Activated CD4-positive, alpha-beta T cell treated with anti-CD3 and anti-CD28 coated beads, Interleukin-2, amount 50 U/mL, for 24 hours (primary cell): ENCODE data around the gene RASL10A.

ENCODE experiments used
- DNase-seq, 2 donors: peaks; one replicate each; pipeline ENCODE4 v3.0.0-alpha.2; 2020; ENCODE audit warnings: low read depth in 1 of 2, low spot score in 1 of 2

RASL10A gene

DNA sequence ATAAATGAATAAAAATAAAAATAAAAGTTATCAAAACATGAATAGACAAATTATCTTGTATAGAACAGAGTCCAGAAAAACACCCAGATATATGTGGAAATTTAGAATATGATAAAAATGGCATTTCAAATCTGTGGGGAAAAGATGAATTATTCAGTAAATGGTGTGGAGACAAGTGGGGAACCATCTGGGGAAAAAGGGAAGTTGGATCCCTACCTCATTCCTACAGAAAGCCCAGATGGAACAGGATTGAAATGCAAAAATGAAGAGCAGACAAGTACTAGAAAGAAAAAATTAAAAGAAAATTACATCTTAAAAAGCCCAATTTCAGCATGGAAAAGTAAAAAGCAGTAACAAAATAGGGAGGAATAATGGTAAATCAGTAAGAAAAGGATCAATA lies 8.1 kb upstream of the RASL10A start:
- DNase-seq, result no peak

DNA sequence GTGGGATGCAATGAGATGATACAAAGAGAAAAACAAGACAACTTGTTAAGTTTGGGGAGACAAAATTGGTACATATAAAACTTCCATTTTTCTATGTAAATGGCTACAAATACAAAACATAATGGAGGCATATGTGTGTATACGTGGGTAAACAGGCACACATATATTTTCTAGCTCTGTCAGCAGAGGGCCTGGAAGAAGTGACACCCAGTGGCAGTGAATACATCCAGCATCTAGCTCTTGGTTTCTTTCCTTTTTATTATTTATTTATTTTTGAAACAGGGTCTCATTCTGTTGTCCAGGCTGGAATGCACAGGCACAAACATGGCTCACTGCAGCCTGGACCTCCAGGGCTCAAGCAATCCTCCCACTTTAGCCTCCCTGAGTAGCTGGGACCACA lies 5.0 kb upstream of the RASL10A start:
- DNase-seq, result no peak

GRCh38 chr22:29319072-29319471 lies 3.6 kb upstream of the RASL10A start:
- no peak for DNase-seq

DNA sequence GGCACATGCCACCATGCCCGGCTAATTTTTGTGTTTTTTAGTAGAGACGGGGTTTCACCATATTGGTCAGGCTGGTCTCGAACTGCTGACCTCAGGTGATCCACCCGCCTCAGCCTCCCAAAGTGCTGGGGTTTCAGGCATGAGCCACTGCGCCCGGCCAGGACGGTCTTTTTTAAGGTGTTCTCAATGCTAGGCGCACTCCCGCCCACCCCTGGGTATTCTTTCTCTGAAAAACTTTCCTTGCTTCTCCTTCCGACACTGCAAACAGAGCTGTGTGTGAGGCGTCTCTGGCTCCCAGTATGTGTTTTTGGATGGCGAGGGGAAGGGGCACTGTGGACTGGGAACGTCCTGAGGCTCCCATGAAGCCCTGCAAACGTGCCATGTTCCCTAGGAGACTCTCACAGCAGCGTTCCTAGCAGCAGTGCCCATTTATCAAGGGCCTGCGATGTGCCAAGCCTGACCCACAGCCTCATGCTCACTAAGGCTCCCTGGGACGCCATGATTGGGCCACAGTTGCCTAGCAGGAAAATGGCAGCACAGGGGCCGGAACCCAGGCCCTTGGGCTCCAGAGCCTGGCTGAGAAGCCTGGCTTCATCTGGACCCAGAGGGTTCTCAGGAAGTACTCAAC lies 2.4 kb upstream of the RASL10A start:
- no peak for DNase-seq

- DNase-seq, result no peak
Measured at GRCh38 chr22:29316141-29316828, 788 bp upstream of the RASL10A start.

GRCh38 chr22:29314537-29315285 lies 786 bp downstream of the RASL10A start:
- DNase-seq, result no peak

DNA sequence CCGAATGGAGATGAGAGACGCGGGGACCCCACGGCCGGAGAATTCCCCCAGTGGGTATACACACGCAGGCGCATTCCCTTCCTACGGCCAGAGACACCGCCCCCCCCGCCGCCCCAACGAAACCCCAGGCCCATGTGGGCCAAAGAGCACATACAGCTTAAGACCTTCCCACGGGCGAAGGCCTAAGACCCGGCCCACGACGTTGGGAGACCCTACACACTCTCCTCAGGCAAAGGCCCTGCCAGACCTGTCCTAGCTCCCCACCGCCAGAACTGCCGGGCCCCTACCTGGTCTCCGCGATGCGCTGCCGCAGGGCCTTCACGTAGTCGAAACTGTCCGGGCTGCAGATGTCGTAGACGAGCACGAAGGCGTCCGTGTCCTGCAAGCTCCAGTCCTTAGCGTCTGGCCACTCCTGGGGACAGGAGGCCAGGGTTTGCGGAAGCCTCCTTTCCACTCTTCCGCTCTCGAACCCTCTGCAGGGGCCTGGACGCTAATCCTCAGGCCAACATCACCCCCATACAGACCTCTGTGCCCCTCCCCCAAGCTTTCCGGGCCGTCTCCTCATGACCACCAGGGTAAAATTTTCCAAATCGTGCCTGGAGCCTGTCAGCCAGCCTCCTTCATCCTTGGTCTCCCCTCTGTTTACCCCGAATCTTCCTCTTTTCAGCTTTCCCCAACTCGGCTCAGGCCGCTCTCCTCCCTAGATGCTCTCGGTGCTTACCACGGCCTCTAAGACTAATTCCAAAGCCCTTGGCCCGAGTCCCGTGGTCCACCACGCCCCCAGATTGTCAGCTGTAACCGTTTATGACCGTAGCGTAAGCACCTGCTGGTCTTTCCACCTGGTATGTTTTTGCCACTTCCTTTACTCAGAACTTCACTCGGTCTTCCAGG lies 1.7 kb downstream of the RASL10A start:
- no peak for DNase-seq

- DNase-seq, result no peak
Measured at GRCh38 chr22:29313126-29313575, 2.3 kb downstream of the RASL10A start.

DNA sequence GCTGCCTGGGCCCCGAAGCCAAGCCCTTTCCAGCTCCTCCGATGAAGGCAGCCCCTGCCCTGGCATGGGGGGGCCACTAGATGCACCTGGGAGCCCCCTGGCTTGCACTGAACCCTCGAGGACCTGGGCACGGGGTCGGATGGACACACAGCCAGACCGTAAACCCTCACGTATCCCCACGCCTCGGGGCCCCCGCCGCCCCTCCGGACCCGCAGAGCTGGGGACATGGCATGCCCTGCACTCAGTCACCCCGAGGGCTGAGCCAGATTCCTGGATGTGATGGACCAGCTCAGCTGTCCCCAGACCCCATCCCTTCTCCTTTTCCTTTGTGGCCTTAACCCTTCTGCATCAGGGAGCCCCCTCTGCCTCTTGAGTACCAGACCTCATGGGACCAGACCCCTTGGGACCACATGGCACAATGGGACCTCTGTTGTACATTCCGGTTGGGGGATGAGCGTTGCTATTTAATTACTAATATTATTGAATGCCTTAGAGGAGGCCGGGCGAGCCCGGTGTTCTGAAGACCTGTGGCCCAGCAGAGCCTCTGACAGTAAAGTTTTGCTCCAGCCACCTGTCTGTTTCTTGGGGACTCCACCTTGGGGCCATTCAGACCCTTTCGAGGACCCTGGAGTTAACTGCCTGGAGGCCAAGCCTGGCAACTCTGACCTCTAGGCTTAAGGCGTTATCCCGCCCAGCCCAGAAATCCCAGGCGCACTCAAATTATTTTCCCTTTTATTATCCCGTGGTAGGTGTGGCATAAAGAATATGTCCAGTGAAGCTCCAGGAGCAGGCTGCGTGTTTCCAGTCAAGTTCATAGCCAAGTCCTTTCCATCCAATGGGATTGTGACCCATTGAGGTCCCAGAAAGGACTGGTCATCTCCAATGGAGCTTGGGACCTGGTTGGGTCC lies 3.0 kb downstream of the RASL10A start:
- DNase-seq, result no peak

- DNase-seq, result no peak
Measured at GRCh38 chr22:29311464-29312217, 3.9 kb downstream of the RASL10A start.

DNA sequence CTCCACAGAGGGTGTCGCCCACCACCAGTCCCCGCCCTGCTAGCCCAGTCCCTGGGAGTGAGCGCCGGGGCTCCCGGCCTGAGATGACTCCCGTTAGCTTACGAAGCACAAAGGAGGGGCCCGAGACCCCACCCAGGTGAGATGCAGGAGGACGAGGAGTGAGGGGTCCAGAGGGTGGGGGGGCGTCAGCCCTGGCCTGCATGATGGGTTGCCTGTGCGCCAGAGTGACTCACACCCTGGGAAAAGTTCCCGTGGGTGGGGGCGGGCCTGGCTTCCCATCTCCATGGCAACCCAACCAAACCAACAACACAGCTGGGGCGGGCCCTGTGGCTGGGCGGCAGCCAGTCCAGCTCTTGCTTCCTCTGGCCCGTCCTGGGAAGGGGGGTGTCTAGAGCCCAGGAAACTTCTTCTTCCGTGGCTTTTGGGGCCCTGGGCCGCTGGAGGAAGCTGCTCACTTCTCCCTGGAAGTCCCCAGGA lies 4.6 kb downstream of the RASL10A start:
- DNase-seq, result peak in 1 of 2 donors; percentile 63

DNA sequence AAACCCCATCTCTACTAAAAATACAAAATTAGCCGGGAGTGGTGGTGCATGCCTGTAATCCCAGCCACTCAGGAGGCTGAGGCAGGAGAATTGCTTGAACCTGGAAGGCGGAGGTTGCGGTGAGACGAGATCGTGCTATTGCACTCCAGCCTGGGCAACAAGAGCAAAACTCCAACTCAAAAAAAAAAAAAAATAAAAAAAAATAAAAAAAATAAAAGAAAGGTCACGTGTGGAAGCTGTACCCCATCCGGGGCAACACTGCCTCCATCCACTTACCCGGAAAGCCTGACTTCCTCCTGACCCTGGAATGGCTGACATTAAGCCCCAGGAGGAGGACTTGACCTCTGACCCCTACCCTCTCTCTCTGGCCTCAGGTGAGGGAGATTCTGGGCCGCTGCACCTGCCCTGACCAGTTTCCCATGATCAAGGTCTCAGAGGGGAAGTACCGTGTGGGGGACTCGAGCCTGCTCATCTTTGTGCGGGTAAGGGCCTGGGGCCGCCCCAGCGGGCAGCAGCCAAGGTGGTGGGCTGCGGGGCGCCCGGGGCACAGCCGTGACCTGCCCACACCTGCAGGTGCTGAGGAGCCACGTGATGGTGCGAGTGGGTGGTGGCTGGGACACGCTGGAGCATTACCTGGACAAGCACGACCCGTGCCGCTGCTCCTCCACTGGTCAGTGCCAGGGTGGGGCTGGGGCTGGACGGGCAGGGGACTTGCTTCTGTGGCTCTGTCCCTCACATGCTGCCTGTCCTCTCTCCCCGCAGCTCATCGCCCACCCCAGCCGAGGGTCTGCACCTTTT lies 5.2 kb downstream of the RASL10A start:
- DNase-seq, result no peak

GRCh38 chr22:29309332-29310064 lies 6.0 kb downstream of the RASL10A start:
- no peak for DNase-seq

- no peak for DNase-seq
Measured at GRCh38 chr22:29308791-29309262, 6.7 kb downstream of the RASL10A start.

DNA sequence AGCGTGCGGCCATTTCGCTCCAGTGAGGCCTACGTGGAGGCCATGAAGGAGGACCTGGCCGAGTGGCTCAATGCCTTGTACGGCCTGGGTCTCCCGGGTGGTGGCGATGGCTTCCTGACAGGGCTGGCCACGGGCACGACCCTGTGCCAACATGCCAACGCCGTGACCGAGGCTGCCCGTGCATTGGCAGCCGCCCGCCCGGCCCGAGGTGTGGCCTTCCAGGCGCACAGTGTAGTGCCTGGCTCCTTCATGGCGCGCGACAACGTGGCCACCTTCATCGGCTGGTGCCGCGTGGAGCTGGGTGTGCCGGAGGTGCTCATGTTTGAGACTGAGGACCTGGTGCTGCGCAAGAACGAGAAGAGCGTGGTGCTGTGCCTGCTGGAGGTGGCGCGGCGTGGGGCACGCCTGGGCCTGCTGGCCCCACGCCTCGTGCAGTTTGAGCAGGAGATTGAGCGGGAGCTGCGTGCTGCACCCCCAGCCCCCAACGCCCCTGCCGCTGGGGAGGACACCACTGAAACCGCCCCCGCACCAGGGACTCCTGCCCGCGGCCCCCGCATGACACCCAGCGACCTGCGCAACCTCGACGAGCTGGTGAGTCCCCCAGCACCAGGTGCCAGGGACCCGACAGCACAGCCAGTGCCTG lies 7.2 kb downstream of the RASL10A start:
- no peak for DNase-seq

DNA sequence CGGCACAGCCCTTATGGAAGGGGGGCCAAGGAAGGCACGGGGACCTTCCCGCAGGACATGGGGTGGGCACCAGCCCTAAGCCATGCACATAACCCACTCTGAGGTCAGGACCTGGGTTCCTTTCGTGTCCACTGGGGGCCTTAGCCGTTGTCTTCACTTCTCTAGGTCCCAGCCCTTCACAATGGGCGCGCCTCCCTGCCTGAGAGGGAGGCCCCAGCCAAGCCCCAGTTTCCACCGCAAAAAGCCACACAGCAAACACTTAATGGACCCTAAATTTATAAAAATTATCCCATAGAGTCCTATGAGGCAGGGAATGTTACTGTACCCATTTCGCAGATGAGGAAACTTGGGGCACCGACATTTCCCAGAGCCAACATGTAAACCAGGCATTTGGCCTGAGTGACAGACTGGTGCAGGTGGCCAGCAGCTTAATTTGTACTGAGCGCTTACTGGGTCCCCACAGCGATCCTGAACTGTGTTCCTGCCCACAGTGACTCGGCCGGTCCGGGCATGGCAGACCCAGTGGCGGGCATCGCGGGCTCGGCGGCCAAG lies 7.8 kb downstream of the RASL10A start:
- no peak for DNase-seq
